IPS-18c (cell line): Measurements from ENCODE around the gene NMNAT3.
"Not testable (repeated sequence)": the region's sequence is repeated elsewhere in the genome, so short reads cannot be mapped to it uniquely, and the experiment has no call there.

Experiments
- H3K4me3 ChIP-seq: 2 replicates; pipeline ENCODE4 v1.7.0; 2013; ENCODE audit warnings: low read depth, mild to moderate bottlenecking, low read length, moderate library complexity; ENCODE audit not compliant: insufficient read depth
- H3K9me3 ChIP-seq: one replicate; pipeline ENCODE4 v1.6.1; 2013; ENCODE audit warnings: mild to moderate bottlenecking, low read length, moderate library complexity; ENCODE audit not compliant: control insufficient read depth, insufficient read depth

Gene NMNAT3

GRCh38 chr3:139611528-139611927 is 66.2 kb downstream of the NMNAT3 start:
- H3K4me3 ChIP-seq: no peak overlapping the region
- H3K9me3 ChIP-seq: no peaks in the 10 kb centered on the region

- Histone ChIP-seq H3K9me3 (no peaks in the 10 kb centered on the region), H3K4me3 (no peak overlapping the region)
Observed at GRCh38 chr3:139610886-139611285, 66.9 kb downstream of the NMNAT3 start.

GRCh38 chr3:139608924-139609323 is 68.8 kb downstream of the NMNAT3 start:
- Histone ChIP-seq H3K4me3 (no peak overlapping the region), H3K9me3 (no peaks in the 10 kb centered on the region)

GRCh38 chr3:139608108-139608380 is 69.7 kb downstream of the NMNAT3 start:
- no peaks in the 10 kb centered on the region for H3K9me3 ChIP-seq
- no peak overlapping the region for H3K4me3 ChIP-seq

- Histone ChIP-seq H3K9me3 (no peaks in the 10 kb centered on the region), H3K4me3 (no peak overlapping the region)
Observed at GRCh38 chr3:139607257-139608107, 70.3 kb downstream of the NMNAT3 start.

- no peaks in the 10 kb centered on the region for H3K9me3 ChIP-seq
- no peak overlapping the region for H3K4me3 ChIP-seq
Observed at GRCh38 chr3:139602003-139602402, 75.8 kb downstream of the NMNAT3 start.

- Histone ChIP-seq H3K4me3 (no peak overlapping the region), H3K9me3 (no peaks in the 10 kb centered on the region)
Observed at GRCh38 chr3:139601191-139601961, 76.4 kb downstream of the NMNAT3 start.

GRCh38 chr3:139597947-139598346 is 79.8 kb downstream of the NMNAT3 start:
- H3K9me3 ChIP-seq: no peaks in the 10 kb centered on the region
- H3K4me3 ChIP-seq: no peak overlapping the region

- not testable (repeated sequence) for H3K4me3 ChIP-seq, H3K9me3 ChIP-seq
Observed at GRCh38 chr3:139591186-139591585, 86.6 kb downstream of the NMNAT3 start.

- H3K4me3 ChIP-seq: no peak overlapping the region
Observed at GRCh38 chr3:139588450-139588849, 89.3 kb downstream of the NMNAT3 start.

GRCh38 chr3:139587797-139588196 is 90.0 kb downstream of the NMNAT3 start:
- no peaks in the 10 kb centered on the region for H3K9me3 ChIP-seq
- H3K4me3 ChIP-seq: no peak overlapping the region

More at GRCh38 chr3:139588450-139588849, 89.3 kb downstream of the NMNAT3 start:
- no peaks in the 10 kb centered on the region for H3K9me3 ChIP-seq

GRCh38 chr3:139586420-139587017 is 91.3 kb downstream of the NMNAT3 start:
- H3K9me3 ChIP-seq: no peaks in the 10 kb centered on the region
- no peak overlapping the region for H3K4me3 ChIP-seq

GRCh38 chr3:139585820-139586219 is 92.0 kb downstream of the NMNAT3 start:
- Histone ChIP-seq H3K9me3 (no peaks in the 10 kb centered on the region), H3K4me3 (no peak overlapping the region)

GRCh38 chr3:139583651-139584050 is 94.1 kb downstream of the NMNAT3 start:
- not testable (repeated sequence) for H3K9me3 ChIP-seq, H3K4me3 ChIP-seq

- H3K9me3 ChIP-seq: no peaks in the 10 kb centered on the region
- no peak overlapping the region for H3K4me3 ChIP-seq
Observed at GRCh38 chr3:139578783-139579182, 99.0 kb downstream of the NMNAT3 start.

- H3K4me3 ChIP-seq: no peak overlapping the region
- H3K9me3 ChIP-seq: no peaks in the 10 kb centered on the region
Observed at GRCh38 chr3:139577909-139578308, 99.9 kb downstream of the NMNAT3 start.

- Histone ChIP-seq H3K4me3 (no peak overlapping the region), H3K9me3 (no peaks in the 10 kb centered on the region)
Observed at GRCh38 chr3:139577346-139577745, 100.4 kb downstream of the NMNAT3 start.
